ENCODE results near the gene EDIL3.

- TF ChIP-seq MYC (IDR thresholded peaks at IDR 0.05; ENCODE audit: low read depth, low read length): no peak
- no peak for TF ChIP-seq FOS (IDR thresholded peaks at IDR 0.05; ENCODE audit: borderline replicate concordance, insufficient read depth, low read length)
- TF ChIP-seq CTCF (IDR thresholded peaks at IDR 0.05; ENCODE audit: extremely low read depth in 1 of 2, insufficient read depth in 1 of 2, low read depth in 1 of 2, low read length in 2 of 2): no peak
Measured at GRCh38 chr5:83913593-83913992, 471.1 kb downstream of the EDIL3 start.
